Brain microvascular endothelial cell (primary cell): ENCODE data around the gene PIP5K1A.

ENCODE experiments used
- DNase-seq: peaks from one replicate; pipeline ENCODE4 v3.0.0-alpha.2; 2020
- H3K27ac ChIP-seq: fragments of 250-450 bp; sonication (Bioruptor Pico); 2 replicates; pipeline ENCODE4 v1.5.1; 2020; ENCODE audit warnings: mild to moderate bottlenecking, moderate library complexity
- H3K27me3 ChIP-seq: fragments of 250-450 bp; sonication (Bioruptor Pico); replicated peaks from 2 replicates; pipeline ENCODE4 v1.5.1; 2020; ENCODE audit warnings: mild to moderate bottlenecking
- H3K36me3 ChIP-seq: fragments of 250-450 bp; sonication (Bioruptor Pico); replicated peaks from 2 replicates; pipeline ENCODE4 v1.5.1; 2020; ENCODE audit warnings: mild to moderate bottlenecking
- H3K4me3 ChIP-seq: 2 replicates; pipeline ENCODE4 v1.5.1; 2011; ENCODE audit warnings: low read depth, mild to moderate bottlenecking, control low read depth, low read length, moderate library complexity
- in situ Hi-C: cut with HindIII; loops from 2 replicates; pipeline ENCODE4 v1.10.0; 2017; ENCODE audit warnings: low sequenced_read_pairs, low pct_ligation_motif_present
- TF ChIP-seq, protein P1 (sequence below): IDR thresholded peaks from 2 replicates; pipeline ENCODE4 v1.5.1; 2011; ENCODE audit warnings: low read depth, mild to moderate bottlenecking, moderate library complexity, low read length, control low read depth, inconsistent platforms; ENCODE audit errors: missing control alignments

PIP5K1A gene, protein sequence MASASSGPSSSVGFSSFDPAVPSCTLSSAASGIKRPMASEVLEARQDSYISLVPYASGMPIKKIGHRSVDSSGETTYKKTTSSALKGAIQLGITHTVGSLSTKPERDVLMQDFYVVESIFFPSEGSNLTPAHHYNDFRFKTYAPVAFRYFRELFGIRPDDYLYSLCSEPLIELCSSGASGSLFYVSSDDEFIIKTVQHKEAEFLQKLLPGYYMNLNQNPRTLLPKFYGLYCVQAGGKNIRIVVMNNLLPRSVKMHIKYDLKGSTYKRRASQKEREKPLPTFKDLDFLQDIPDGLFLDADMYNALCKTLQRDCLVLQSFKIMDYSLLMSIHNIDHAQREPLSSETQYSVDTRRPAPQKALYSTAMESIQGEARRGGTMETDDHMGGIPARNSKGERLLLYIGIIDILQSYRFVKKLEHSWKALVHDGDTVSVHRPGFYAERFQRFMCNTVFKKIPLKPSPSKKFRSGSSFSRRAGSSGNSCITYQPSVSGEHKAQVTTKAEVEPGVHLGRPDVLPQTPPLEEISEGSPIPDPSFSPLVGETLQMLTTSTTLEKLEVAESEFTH

DNA sequence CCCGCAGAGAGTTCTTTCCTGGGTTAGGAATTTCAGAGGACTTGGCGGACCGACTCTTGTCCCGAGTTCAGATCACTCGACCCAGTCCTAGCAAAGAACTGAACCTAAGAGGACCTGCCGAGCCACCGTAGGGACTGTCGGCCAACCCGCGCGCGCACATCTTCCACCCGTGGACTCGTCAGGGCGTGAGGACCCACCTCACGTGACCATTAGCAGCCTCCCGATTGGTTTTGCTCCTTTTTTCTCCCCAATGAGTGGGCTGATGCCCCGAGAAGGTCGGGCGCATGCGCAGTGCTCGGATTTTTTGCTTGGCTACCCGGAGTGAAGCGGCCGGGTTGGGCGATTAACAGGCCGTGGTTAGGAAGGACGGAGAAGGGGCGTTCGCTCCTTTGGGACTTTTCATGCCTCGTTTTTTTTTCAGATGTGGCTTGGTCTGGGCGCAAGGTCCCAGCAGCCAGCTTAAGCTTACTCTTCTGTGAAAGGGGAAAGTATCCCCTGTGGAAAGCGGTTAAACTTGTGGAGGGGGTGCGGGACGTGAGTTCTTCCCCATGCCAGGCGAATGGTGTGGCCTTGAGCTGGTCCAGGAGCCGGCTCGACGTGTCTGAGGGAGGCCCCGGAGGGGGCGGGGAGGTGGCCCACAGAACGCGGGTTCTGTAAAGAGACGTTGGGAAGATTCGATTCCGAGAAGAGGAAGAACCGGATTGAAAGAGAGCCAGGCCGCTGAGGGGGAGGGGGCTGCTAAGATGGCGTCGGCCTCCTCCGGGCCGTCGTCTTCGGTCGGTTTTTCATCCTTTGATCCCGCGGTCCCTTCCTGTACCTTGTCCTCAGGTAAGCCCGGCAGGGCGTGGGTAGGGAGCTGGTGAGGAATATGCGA is at the start of gene PIP5K1A:
Gene PIP5K1A (plus strand): TSS at position 299 of the 874 bp plus-strand sequence. CDS start 445 bp downstream, at position 744.
- Histone ChIP-seq H3K27ac (peak within 1 kb of the TSS; percentile 80), H3K27me3 (no peaks in the 10 kb centered on the region), H3K4me3 (peak within 1 kb of the TSS; percentile 99), H3K36me3 (peaks cover 13% of the 10 kb centered on the region)
- TF ChIP-seq, protein P1, sequence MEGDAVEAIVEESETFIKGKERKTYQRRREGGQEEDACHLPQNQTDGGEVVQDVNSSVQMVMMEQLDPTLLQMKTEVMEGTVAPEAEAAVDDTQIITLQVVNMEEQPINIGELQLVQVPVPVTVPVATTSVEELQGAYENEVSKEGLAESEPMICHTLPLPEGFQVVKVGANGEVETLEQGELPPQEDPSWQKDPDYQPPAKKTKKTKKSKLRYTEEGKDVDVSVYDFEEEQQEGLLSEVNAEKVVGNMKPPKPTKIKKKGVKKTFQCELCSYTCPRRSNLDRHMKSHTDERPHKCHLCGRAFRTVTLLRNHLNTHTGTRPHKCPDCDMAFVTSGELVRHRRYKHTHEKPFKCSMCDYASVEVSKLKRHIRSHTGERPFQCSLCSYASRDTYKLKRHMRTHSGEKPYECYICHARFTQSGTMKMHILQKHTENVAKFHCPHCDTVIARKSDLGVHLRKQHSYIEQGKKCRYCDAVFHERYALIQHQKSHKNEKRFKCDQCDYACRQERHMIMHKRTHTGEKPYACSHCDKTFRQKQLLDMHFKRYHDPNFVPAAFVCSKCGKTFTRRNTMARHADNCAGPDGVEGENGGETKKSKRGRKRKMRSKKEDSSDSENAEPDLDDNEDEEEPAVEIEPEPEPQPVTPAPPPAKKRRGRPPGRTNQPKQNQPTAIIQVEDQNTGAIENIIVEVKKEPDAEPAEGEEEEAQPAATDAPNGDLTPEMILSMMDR = no peak
- in situ Hi-C loops = no loop called here
- peak; percentile 98 for DNase-seq

DNA sequence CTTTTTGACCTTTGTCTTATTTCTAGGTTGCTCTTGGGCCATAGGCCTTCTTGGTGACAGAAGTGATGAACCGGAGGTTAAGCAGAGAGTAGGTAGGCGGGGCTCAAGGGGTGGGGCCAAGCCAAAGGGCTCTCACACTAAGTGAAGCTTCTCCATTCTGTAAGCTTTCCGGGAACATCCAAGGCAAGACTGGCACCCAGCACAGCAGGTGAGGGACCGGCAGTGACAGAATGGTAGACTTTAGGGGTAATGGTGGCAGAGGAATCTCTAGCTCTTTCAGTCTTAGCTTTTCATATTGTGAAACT is 41.9 kb upstream of the PIP5K1A start, which contains the start of gene TNFAIP8L2:
Gene TNFAIP8L2 (plus strand): TSS at position 135 of the 305 bp plus-strand sequence. CDS start 2,049 bp downstream, outside the sequence.
- Histone ChIP-seq H3K27me3 (no peaks in the 10 kb centered on the region), H3K27ac (no peak within 1 kb of the TSS), H3K4me3 (no peak within 1 kb of the TSS), H3K36me3 (peaks cover 15% of the 10 kb centered on the region)
- in situ Hi-C loops = no loop called here
- DNase-seq = no peak
- TF ChIP-seq, protein P1 = no peak

GRCh38 chr1:151157067-151157531 is 41.3 kb upstream of the PIP5K1A start:
- in situ Hi-C loops = no loop called here
- Histone ChIP-seq H3K27ac (no peak overlapping the region), H3K27me3 (no peaks in the 10 kb centered on the region), H3K4me3 (no peak overlapping the region), H3K36me3 (peaks cover 15% of the 10 kb centered on the region)
- DNase-seq = no peak
- TF ChIP-seq, protein P1 = no peak

DNA sequence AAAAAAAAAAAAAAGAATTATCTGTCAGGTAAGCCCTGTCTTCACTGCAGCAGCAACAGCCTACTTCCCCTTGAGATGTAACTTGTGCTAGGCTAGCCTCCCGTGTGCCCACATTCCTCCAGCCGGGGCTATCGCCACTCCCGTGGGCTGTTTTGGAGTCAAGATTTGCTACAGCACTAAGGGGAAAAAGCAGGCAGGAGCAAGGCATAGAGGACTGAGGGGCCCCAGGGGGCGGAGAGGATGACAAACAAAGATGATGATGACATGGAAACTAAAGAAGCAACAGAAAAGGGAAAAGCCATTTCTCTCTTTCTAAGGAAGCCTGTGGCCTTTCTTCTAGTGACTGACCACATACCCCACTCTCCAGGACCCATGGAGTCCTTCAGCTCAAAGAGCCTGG is 40.0 kb upstream of the PIP5K1A start:
- H3K36me3 ChIP-seq = peaks cover 15% of the 10 kb centered on the region
- H3K27ac ChIP-seq = no peak overlapping the region
- TF ChIP-seq, protein P1 = no peak
- no peak for DNase-seq
- no peaks in the 10 kb centered on the region for H3K27me3 ChIP-seq
- no peak overlapping the region for H3K4me3 ChIP-seq
- in situ Hi-C loops = no loop called here

- no peak for DNase-seq
- in situ Hi-C loops = no loop called here
- Histone ChIP-seq H3K36me3 (peaks cover 15% of the 10 kb centered on the region), H3K4me3 (no peak overlapping the region), H3K27ac (no peak overlapping the region), H3K27me3 (no peaks in the 10 kb centered on the region)
- TF ChIP-seq, protein P1 = no peak
These were observed 39.6 kb upstream of the PIP5K1A start for GRCh38 chr1:151158751-151159251.
